ENCODE data around the gene BRME1.
A peak's percentile ranks its signal among the peaks of the same experiment; 100 is the strongest.
"Not testable (repeated sequence)": the region's sequence is repeated elsewhere in the genome, so short reads cannot be mapped to it uniquely, and the experiment has no call there.

BRME1 gene

DNA sequence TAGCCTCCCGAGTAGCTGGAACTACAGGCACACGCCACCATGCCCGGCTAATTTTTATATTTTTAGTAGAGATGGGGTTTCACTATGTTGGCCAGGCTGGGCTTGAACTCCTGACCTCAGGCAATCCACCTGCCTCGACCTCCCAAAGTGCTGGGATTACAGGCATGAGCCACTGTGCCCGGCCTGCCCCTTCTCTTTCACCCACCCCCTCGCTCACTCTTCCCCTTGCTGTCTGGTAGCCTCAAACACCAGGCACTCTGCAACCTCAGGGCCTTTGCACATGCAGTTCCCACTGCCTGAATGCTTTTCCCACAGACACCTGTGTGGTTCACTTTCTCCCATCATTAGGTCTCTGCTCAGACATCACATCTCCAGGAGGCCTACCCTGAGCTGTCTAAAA is 16.2 kb upstream of the BRME1 start:
- not testable (repeated sequence) for H3K4me3 ChIP-seq (ENCODE audit: low read length); H3K4me1 ChIP-seq (ENCODE audit: control insufficient read depth, low read depth, low read length); H3K27me3 ChIP-seq (ENCODE audit: control insufficient read depth, insufficient read depth, low read length); H3K9me3 ChIP-seq (ENCODE audit: control insufficient read depth, low read depth, low read length); H3K27ac ChIP-seq (ENCODE audit: low read length); H3K9ac ChIP-seq (ENCODE audit: low read length)
- H3K36me3 ChIP-seq (ENCODE audit: control insufficient read depth, low read depth, low read length), result peaks cover 29% of the 10 kb centered on the region

DNA sequence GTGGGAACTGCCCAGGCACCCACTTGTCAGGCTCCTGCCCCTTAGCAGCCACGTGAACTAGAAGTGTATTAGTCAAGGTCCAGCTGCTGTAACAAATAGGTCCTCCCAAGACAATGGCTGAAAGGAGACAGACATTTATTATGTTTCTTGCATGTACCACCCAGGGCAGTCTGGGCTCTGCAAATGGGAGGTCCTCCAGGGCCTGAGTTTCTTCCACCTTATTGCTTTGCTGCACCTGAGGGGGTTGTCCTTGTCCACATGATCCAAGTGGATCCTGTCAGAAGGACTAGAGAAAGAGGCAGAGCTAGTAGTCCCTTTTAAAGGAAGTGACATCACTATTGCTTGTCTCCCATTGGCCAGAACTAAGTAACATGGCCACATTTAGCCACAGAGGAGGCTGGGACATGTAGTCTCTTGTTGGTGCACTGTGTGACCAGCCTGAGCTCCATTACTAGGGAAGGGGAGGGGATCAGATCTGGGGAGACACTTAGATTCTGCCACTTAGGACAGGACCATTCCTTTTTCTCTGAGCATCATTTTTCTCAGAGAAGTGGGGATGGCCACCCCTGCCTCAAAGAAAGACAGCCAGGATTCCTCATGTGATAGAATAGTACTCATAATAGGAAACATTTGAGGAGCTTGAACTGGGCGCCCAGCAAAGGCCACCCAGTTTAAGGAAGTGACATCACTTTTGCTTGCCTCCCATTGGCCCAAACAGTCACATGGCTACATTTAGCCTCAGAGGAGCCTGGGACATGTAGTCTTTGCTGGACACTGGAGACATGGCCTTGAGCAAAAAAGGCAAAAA is 15.2 kb upstream of the BRME1 start:
- Histone ChIP-seq H3K4me3 (ENCODE audit: low read length) (no peak overlapping the region), H3K27me3 (ENCODE audit: control insufficient read depth, insufficient read depth, low read length) (no peaks in the 10 kb centered on the region), H3K9me3 (ENCODE audit: control insufficient read depth, low read depth, low read length) (no peaks in the 10 kb centered on the region), H3K36me3 (ENCODE audit: control insufficient read depth, low read depth, low read length) (peaks cover 29% of the 10 kb centered on the region), H3K9ac (ENCODE audit: low read length) (no peak overlapping the region), H3K4me1 (ENCODE audit: control insufficient read depth, low read depth, low read length) (no peaks in the 10 kb centered on the region), H3K27ac (ENCODE audit: low read length) (no peak overlapping the region)

GRCh38 chr19:13920524-13920923 is 14.6 kb upstream of the BRME1 start:
- H3K36me3 ChIP-seq (ENCODE audit: control insufficient read depth, low read depth, low read length), result peaks cover 29% of the 10 kb centered on the region

GRCh38 chr19:13918726-13919411 is 13.0 kb upstream of the BRME1 start:
- Histone ChIP-seq H3K4me3 (ENCODE audit: low read length) (no peak overlapping the region), H3K9ac (ENCODE audit: low read length) (no peak overlapping the region), H3K36me3 (ENCODE audit: control insufficient read depth, low read depth, low read length) (peaks cover 29% of the 10 kb centered on the region), H3K27me3 (ENCODE audit: control insufficient read depth, insufficient read depth, low read length) (no peaks in the 10 kb centered on the region), H3K27ac (ENCODE audit: low read length) (no peak overlapping the region), H3K4me1 (ENCODE audit: control insufficient read depth, low read depth, low read length) (no peaks in the 10 kb centered on the region), H3K9me3 (ENCODE audit: control insufficient read depth, low read depth, low read length) (no peaks in the 10 kb centered on the region)

More at GRCh38 chr19:13920524-13920923, 14.6 kb upstream of the BRME1 start:
- Histone ChIP-seq H3K4me1 (ENCODE audit: control insufficient read depth, low read depth, low read length) (no peaks in the 10 kb centered on the region), H3K9me3 (ENCODE audit: control insufficient read depth, low read depth, low read length) (no peaks in the 10 kb centered on the region), H3K9ac (ENCODE audit: low read length) (no peak overlapping the region), H3K4me3 (ENCODE audit: low read length) (no peak overlapping the region), H3K27me3 (ENCODE audit: control insufficient read depth, insufficient read depth, low read length) (no peaks in the 10 kb centered on the region), H3K27ac (ENCODE audit: low read length) (no peak overlapping the region)

DNA sequence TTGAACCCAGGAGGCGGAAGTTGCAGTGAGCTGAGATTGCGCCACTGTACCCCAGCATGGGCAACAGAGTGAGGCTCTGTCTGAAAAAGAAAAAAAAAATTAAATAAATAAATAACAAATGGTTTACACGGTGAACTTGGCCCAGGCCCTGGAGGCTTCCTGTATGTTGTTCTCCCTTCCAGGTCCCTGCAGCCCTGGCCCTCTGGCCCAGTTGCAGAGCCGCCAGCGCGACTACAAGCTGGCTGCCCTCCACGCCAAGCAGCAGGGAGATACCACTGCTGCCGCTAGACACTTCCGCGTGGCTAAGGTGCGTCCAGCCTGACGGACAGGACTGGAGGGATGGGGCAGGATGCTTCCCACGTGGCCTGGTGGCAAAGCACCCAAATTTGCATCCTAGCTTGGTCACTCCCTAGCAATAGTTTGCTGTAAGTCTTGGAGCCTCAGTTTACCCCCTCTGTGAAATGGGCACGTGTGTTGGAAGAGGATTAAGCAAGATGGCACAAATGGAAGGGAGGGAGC is 12.0 kb upstream of the BRME1 start:
- no peaks in the 10 kb centered on the region for H3K27me3 ChIP-seq (ENCODE audit: control insufficient read depth, insufficient read depth, low read length)
- no peaks in the 10 kb centered on the region for H3K4me1 ChIP-seq (ENCODE audit: control insufficient read depth, low read depth, low read length)
- peaks cover 22% of the 10 kb centered on the region for H3K36me3 ChIP-seq (ENCODE audit: control insufficient read depth, low read depth, low read length)
- no peaks in the 10 kb centered on the region for H3K9me3 ChIP-seq (ENCODE audit: control insufficient read depth, low read depth, low read length)
- no peak overlapping the region for H3K4me3 ChIP-seq (ENCODE audit: low read length)
- no peak overlapping the region for H3K9ac ChIP-seq (ENCODE audit: low read length)
- no peak overlapping the region for H3K27ac ChIP-seq (ENCODE audit: low read length)

GRCh38 chr19:13914777-13915176 is 8.9 kb upstream of the BRME1 start:
- Histone ChIP-seq H3K27me3 (ENCODE audit: control insufficient read depth, insufficient read depth, low read length) (no peaks in the 10 kb centered on the region), H3K4me1 (ENCODE audit: control insufficient read depth, low read depth, low read length) (no peaks in the 10 kb centered on the region), H3K4me3 (ENCODE audit: low read length) (no peak overlapping the region), H3K36me3 (ENCODE audit: control insufficient read depth, low read depth, low read length) (peaks cover 18% of the 10 kb centered on the region), H3K27ac (ENCODE audit: low read length) (no peak overlapping the region), H3K9ac (ENCODE audit: low read length) (no peak overlapping the region), H3K9me3 (ENCODE audit: control insufficient read depth, low read depth, low read length) (no peaks in the 10 kb centered on the region)

DNA sequence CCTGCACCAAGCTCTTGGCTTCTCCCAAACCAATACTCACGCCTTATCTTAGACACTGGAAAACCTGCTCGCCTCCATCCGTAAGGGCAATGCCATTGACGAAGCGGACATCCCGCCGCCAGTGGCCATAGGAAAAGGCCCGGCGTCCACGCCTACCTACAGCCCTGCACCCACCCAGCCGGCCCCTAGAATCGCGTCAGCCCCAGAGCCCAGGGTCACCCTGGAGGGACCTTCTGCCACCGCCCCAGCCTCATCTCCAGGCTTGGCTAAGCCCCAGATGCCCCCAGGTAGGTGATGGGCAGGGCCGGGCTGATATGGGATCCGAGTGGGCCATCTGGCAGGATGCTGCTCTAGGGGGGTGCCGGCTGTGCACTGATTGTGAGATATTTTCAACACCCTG is 7.4 kb upstream of the BRME1 start:
- H3K4me1 ChIP-seq (ENCODE audit: control insufficient read depth, low read depth, low read length), result no peaks in the 10 kb centered on the region
- H3K36me3 ChIP-seq (ENCODE audit: control insufficient read depth, low read depth, low read length), result peaks cover 21% of the 10 kb centered on the region
- no peaks in the 10 kb centered on the region for H3K27me3 ChIP-seq (ENCODE audit: control insufficient read depth, insufficient read depth, low read length)
- no peak overlapping the region for H3K27ac ChIP-seq (ENCODE audit: low read length)
- no peaks in the 10 kb centered on the region for H3K9me3 ChIP-seq (ENCODE audit: control insufficient read depth, low read depth, low read length)
- no peak overlapping the region for H3K4me3 ChIP-seq (ENCODE audit: low read length)
- no peak overlapping the region for H3K9ac ChIP-seq (ENCODE audit: low read length)

DNA sequence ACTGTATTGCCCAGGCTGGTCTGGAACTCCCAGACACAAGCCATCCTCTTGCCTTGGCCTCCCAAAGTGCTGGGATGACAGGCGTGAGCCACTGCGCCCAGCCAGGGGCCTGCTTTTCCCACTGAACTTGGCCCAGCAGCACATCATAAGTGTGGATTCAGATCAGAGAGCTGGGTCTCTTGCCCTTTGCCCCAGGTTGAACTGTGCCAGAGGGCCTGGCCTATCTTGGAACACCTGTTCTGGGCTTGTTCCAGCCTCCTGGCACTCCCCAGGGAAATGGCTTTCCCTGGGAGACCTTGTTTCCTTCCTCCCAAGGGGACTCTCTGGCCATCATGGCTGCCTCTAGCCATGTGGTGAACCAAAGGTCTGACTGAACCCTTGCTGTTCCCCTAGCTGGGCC is 3.5 kb upstream of the BRME1 start:
- Histone ChIP-seq H3K4me3 (ENCODE audit: low read length) (no peak overlapping the region), H3K9ac (ENCODE audit: low read length) (no peak overlapping the region), H3K4me1 (ENCODE audit: control insufficient read depth, low read depth, low read length) (no peaks in the 10 kb centered on the region), H3K36me3 (ENCODE audit: control insufficient read depth, low read depth, low read length) (peaks cover 14% of the 10 kb centered on the region), H3K27me3 (ENCODE audit: control insufficient read depth, insufficient read depth, low read length) (peaks cover 11% of the 10 kb centered on the region), H3K9me3 (ENCODE audit: control insufficient read depth, low read depth, low read length) (no peaks in the 10 kb centered on the region), H3K27ac (ENCODE audit: low read length) (no peak overlapping the region)

GRCh38 chr19:13908674-13909073 is 2.8 kb upstream of the BRME1 start:
- no peak overlapping the region for H3K9ac ChIP-seq (ENCODE audit: low read length)
- no peak overlapping the region for H3K27ac ChIP-seq (ENCODE audit: low read length)
- no peak overlapping the region for H3K4me3 ChIP-seq (ENCODE audit: low read length)
- H3K36me3 ChIP-seq (ENCODE audit: control insufficient read depth, low read depth, low read length), result peaks cover 14% of the 10 kb centered on the region
- peaks cover 11% of the 10 kb centered on the region for H3K27me3 ChIP-seq (ENCODE audit: control insufficient read depth, insufficient read depth, low read length)
- no peaks in the 10 kb centered on the region for H3K9me3 ChIP-seq (ENCODE audit: control insufficient read depth, low read depth, low read length)
- no peaks in the 10 kb centered on the region for H3K4me1 ChIP-seq (ENCODE audit: control insufficient read depth, low read depth, low read length)

- Histone ChIP-seq H3K4me1 (ENCODE audit: control insufficient read depth, low read depth, low read length) (no peaks in the 10 kb centered on the region), H3K27me3 (ENCODE audit: control insufficient read depth, insufficient read depth, low read length) (peaks cover 11% of the 10 kb centered on the region), H3K27ac (ENCODE audit: low read length) (no peak overlapping the region), H3K4me3 (ENCODE audit: low read length) (peak overlapping the region; percentile 74), H3K9me3 (ENCODE audit: control insufficient read depth, low read depth, low read length) (no peaks in the 10 kb centered on the region), H3K36me3 (ENCODE audit: control insufficient read depth, low read depth, low read length) (peaks cover 7% of the 10 kb centered on the region), H3K9ac (ENCODE audit: low read length) (peak overlapping the region; percentile 67)
These were observed 993 bp upstream of the BRME1 start for GRCh38 chr19:13906910-13907309.

DNA sequence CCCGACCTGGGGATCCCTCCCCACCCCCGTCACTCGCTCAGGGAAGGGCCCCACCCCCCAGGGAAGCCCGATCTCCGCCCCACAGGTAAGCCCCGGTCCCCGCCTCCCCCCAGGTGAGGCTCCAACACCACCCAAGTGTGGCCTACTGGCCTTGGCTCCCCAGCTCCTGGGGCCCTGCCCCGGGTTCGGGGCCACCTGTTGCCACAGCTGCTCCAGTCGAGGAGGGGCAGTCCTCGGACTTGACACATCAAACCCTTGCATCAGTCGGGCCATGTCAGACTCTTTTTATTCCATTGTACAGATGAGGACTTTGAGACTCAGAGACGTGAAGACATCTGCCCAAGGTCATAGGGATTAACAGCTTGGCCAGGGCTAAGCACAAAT is 596 bp upstream of the BRME1 start:
- Histone ChIP-seq H3K9me3 (ENCODE audit: control insufficient read depth, low read depth, low read length) (no peaks in the 10 kb centered on the region), H3K27ac (ENCODE audit: low read length) (no peak overlapping the region), H3K4me3 (ENCODE audit: low read length) (peak overlapping the region; percentile 74), H3K27me3 (ENCODE audit: control insufficient read depth, insufficient read depth, low read length) (peaks cover 11% of the 10 kb centered on the region), H3K9ac (ENCODE audit: low read length) (peak overlapping the region; percentile 67), H3K4me1 (ENCODE audit: control insufficient read depth, low read depth, low read length) (no peaks in the 10 kb centered on the region), H3K36me3 (ENCODE audit: control insufficient read depth, low read depth, low read length) (peaks cover 7% of the 10 kb centered on the region)
